Testis (tissue), 3 donors: ENCODE measurements around the gene SLC9A8. TPM values are rescaled to one million over a fixed set of nuclear protein-coding genes. Genes with fewer than 3 reads are reported as not detected.

ENCODE experiments used
- DNase-seq: peaks from one replicate; pipeline ENCODE4 v3.0.0-alpha.2; 2019
- H3K27ac ChIP-seq, 2 donors: fragments of 200-600 bp; sonication (generic); one replicate each; pipeline ENCODE4 v1.5.1; 2019
- H3K27me3 ChIP-seq: fragments of 200-600 bp; sonication (generic); one replicate; pipeline ENCODE4 v1.5.1; 2019
- H3K36me3 ChIP-seq: fragments of 200-600 bp; sonication (generic); one replicate; pipeline ENCODE4 v1.5.1; 2017; ENCODE audit warnings: low read depth; ENCODE audit errors: missing control alignments
- H3K4me1 ChIP-seq: fragments of 200-600 bp; sonication (generic); one replicate; pipeline ENCODE4 v1.5.1; 2019
- H3K4me3 ChIP-seq, 2 donors: fragments of 200-600 bp; sonication (generic); one replicate each; pipeline ENCODE4 v1.5.1; 2017 to 2019
- H3K9me3 ChIP-seq: fragments of 200-600 bp; sonication (generic); one replicate; pipeline ENCODE4 v1.5.1; 2017
- CTCF ChIP-seq, 3 experiments: fragments of 450-650 bp in 2 of 3; fragments of 200-600 bp in 1 of 3; sonication (generic) in 1 of 3; IDR thresholded peaks; one replicate each; pipeline ENCODE4 v1.5.1; 2016 to 2019; ENCODE audit warnings: antibody characterized with exemption in 3 of 3, mild to moderate bottlenecking in 2 of 3, moderate library complexity in 1 of 3
- POLR2A ChIP-seq: fragments of 450-650 bp; IDR thresholded peaks from one replicate; pipeline ENCODE4 v1.6.1; 2017; ENCODE audit warnings: antibody characterized with exemption, mild to moderate bottlenecking, moderate library complexity
- WGBS, 2 donors: methylation state at CpG; one replicate each; pipeline ENCODE4 v1.1.5; 2018; 5-methylcytosine and 5-hydroxymethylcytosine counted together
- intact Hi-C: fragments of 100-400 bp; cut with DNase I; formaldehyde crosslinking; loops from one replicate; pipeline ENCODE4 v1.15.1; 2023; ENCODE audit warnings: low total_unique reads
- polyA plus RNA-seq: library from polyadenylated mRNA; stranded (reverse); fragments of 350-450 nt; fragmentation: Illumina TruSeq; extraction: RNeasy Lipid Tissue Mini Kit (QIAGEN cat#74804); gene quantifications from one replicate; pipeline ENCODE4 v1.2.3, GENCODE V29; 2014; ENCODE audit warnings: low read depth, low replicate concordance; ENCODE audit not compliant: insufficient read depth
- total RNA-seq, 2 donors: library from RNA; depleted of rRNA; stranded (reverse); fragments of >200 nt; gene quantifications; one replicate each; pipeline ENCODE4 v1.2.3, GENCODE V29; 2016

Gene SLC9A8
- total and polyA plus RNA-seq, 3 donors from 2014 or later: 21.3 to 33.0 (median 32.7) TPM

- intact Hi-C loops: no loop called here
- H3K9me3 ChIP-seq: no peaks in the 10 kb centered on the region
- TF ChIP-seq POLR2A (peak; percentile 80), CTCF (IDR thresholded peaks at IDR 0.05) (no peak)
- H3K36me3 ChIP-seq: no peaks in the 10 kb centered on the region
- peak within 1 kb of the TSS; percentile 81 to 94 for H3K27ac ChIP-seq
- H3K4me3 ChIP-seq: peak within 1 kb of the TSS; percentile 82 to 100
- DNase-seq: peak; percentile 94
- H3K27me3 ChIP-seq: no peaks in the 10 kb centered on the region
- WGBS, 2 donors: 0% methylated on average over 31 to 58 of the region's 79 CpGs
- peaks cover 22% of the 10 kb centered on the region for H3K4me1 ChIP-seq
Observed at GRCh38 chr20:49936153-49937026, 123.8 kb downstream of the SLC9A8 start, which contains the start of gene RNF114. Gene RNF114 (plus strand): TSS chr20:49936397. CDS start chr20:49936413, 16 bp downstream.

- Histone ChIP-seq H3K27ac (peak overlapping the region; percentile 81 to 94), H3K4me1 (peaks cover 22% of the 10 kb centered on the region), H3K27me3 (no peaks in the 10 kb centered on the region), H3K9me3 (no peaks in the 10 kb centered on the region), H3K36me3 (no peaks in the 10 kb centered on the region), H3K4me3 (peak overlapping the region; percentile 82 to 100)
- TF ChIP-seq CTCF (IDR thresholded peaks at IDR 0.05): no peak
- TF ChIP-seq POLR2A: no peak
- intact Hi-C loops: no loop called here
- 16 to 20% methylated on average over 11 to 12 of the region's 12 CpGs for WGBS, 2 donors
- DNase-seq: no peak
Observed at GRCh38 chr20:49937027-49937929, 124.7 kb downstream of the SLC9A8 start.

- no peaks in the 10 kb centered on the region for H3K27me3 ChIP-seq
- no peak for TF ChIP-seq CTCF (IDR thresholded peaks at IDR 0.05)
- H3K4me1 ChIP-seq: peaks cover 22% of the 10 kb centered on the region
- H3K9me3 ChIP-seq: no peaks in the 10 kb centered on the region
- H3K36me3 ChIP-seq: no peaks in the 10 kb centered on the region
- 46% methylated on average over 12 of the region's 12 CpGs for WGBS, 2 donors
- peak; percentile 74 for DNase-seq
- H3K27ac ChIP-seq: peak overlapping the region; percentile 3 to 53
- intact Hi-C loops: no loop called here
- no peak overlapping the region for H3K4me3 ChIP-seq
Observed at GRCh38 chr20:49938173-49939163, 125.8 kb downstream of the SLC9A8 start.

GRCh38 chr20:49941456-49941855 is 128.8 kb downstream of the SLC9A8 start:
- intact Hi-C loops: no loop called here
- no peak for DNase-seq
- no peaks in the 10 kb centered on the region for H3K27me3 ChIP-seq
- H3K4me1 ChIP-seq: peaks cover 22% of the 10 kb centered on the region
- no peak overlapping the region for H3K27ac ChIP-seq
- no peaks in the 10 kb centered on the region for H3K36me3 ChIP-seq
- 94 to 96% methylated on average over 15 of the region's 15 CpGs for WGBS, 2 donors
- no peak overlapping the region for H3K4me3 ChIP-seq
- TF ChIP-seq CTCF (IDR thresholded peaks at IDR 0.05) (no peak), POLR2A (no peak)
- H3K9me3 ChIP-seq: no peaks in the 10 kb centered on the region
